GM12864 (cell line): ENCODE data around the gene TRAIP.

Source experiments
- DNase-seq: peaks from one replicate; pipeline ENCODE4 v3.0.0-alpha.2; 2011; ENCODE audit warnings: low read depth
- H3K4me3 ChIP-seq: 2 replicates; pipeline ENCODE4 v1.5.1; 2011; ENCODE audit warnings: mild to moderate bottlenecking, low read depth, low read length, control low read depth
- TF ChIP-seq, protein P1 (sequence below): IDR thresholded peaks from 2 replicates; pipeline ENCODE4 v1.5.1; 2011; ENCODE audit warnings: low read depth, mild to moderate bottlenecking, moderate library complexity, low read length, control low read depth, inconsistent platforms; ENCODE audit errors: missing control alignments

TRAIP gene

GRCh38 chr3:49899815-49900214 is 43.5 kb upstream of the TRAIP start:
- no peak for DNase-seq
- no peak overlapping the region for H3K4me3 ChIP-seq
- TF ChIP-seq, protein P1, sequence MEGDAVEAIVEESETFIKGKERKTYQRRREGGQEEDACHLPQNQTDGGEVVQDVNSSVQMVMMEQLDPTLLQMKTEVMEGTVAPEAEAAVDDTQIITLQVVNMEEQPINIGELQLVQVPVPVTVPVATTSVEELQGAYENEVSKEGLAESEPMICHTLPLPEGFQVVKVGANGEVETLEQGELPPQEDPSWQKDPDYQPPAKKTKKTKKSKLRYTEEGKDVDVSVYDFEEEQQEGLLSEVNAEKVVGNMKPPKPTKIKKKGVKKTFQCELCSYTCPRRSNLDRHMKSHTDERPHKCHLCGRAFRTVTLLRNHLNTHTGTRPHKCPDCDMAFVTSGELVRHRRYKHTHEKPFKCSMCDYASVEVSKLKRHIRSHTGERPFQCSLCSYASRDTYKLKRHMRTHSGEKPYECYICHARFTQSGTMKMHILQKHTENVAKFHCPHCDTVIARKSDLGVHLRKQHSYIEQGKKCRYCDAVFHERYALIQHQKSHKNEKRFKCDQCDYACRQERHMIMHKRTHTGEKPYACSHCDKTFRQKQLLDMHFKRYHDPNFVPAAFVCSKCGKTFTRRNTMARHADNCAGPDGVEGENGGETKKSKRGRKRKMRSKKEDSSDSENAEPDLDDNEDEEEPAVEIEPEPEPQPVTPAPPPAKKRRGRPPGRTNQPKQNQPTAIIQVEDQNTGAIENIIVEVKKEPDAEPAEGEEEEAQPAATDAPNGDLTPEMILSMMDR: peak; percentile 62

- TF ChIP-seq, protein P1: no peak
- H3K4me3 ChIP-seq: no peak overlapping the region
- DNase-seq: no peak
These were observed 42.6 kb upstream of the TRAIP start for GRCh38 chr3:49898991-49899390.

DNA sequence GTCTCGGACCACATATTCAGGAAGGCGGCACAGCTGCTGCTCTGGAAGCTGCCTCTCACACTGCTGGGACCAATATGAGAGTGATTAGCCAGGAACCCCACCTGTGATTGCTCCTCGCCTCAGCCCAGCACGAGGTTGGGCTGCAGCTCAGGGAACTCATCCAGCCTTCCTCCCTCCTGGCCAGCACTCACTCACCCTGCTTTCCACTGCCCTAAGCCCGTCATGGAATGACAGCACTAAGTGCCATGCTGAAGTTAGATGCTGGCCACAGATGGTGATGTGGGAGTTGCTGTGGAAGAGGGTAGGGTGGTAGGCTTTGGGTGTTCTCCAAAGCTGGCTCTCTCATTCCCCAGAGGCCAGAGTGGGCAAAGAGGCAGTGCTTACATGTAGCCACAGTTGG is 40.0 kb upstream of the TRAIP start:
- no peak overlapping the region for H3K4me3 ChIP-seq
- TF ChIP-seq, protein P1: no peak
- DNase-seq: no peak

GRCh38 chr3:49895791-49896190 is 39.4 kb upstream of the TRAIP start:
- DNase-seq: no peak
- TF ChIP-seq, protein P1: no peak

GRCh38 chr3:49889296-49889695 is 32.9 kb upstream of the TRAIP start:
- DNase-seq: no peak
- TF ChIP-seq, protein P1: no peak
- H3K4me3 ChIP-seq: no peak overlapping the region

More at GRCh38 chr3:49895791-49896190, 39.4 kb upstream of the TRAIP start:
- H3K4me3 ChIP-seq: no peak overlapping the region

DNA sequence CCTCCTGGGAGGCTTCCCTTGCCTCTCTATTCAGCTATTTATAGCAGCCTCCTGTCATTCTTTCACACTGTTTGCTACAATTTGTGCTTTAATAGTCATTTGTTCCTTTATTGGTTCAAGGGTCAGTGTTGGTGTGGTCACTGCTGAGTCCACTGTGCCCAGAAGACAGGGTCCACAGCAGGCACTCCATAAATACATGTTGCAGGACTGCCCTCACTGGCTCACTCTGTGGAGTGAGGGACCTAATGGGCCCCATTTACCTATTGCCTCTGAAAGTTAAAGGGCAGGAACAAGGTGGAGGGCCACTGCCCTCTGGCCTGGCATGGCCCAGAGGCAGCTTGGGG is 30.5 kb upstream of the TRAIP start:
- TF ChIP-seq, protein P1: no peak
- no peak overlapping the region for H3K4me3 ChIP-seq
- DNase-seq: no peak

DNA sequence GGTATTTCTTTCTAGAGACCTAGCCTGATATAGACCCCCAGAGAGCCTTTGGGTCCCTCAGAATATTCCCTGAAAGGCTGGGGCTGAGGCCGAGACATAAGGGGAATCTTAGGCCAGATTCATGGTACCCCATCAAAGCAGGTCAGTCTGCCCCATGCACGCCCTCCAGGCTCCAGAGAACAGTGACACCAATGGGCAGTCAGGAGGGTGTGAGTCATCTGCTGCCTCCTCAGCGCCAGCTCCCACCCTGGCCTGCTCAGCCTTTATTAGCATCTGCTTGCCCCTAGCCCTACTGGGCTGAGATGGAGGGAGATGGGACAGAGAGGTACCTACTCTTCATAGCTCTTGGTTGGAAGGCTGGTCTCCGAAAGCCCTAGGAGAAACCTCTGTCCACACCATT is 27.6 kb upstream of the TRAIP start:
- TF ChIP-seq, protein P1: no peak
- DNase-seq: no peak
- H3K4me3 ChIP-seq: no peak overlapping the region
